BLaER1 (cell line): ENCODE measurements around the gene SOX4.
A peak's percentile ranks its signal among the peaks of the same experiment; 100 is the strongest.

Source experiments
- H3K27ac ChIP-seq: shearing (Covaris generic); formaldehyde crosslinking; 2 replicates; pipeline ENCODE4 v1.8.1; 2022
- H3K27me3 ChIP-seq: shearing (Covaris generic); formaldehyde crosslinking; 2 replicates; pipeline ENCODE4 v1.8.1; 2022
- H3K36me3 ChIP-seq: shearing (Covaris generic); formaldehyde crosslinking; 2 replicates; pipeline ENCODE4 v1.8.1; 2022
- H3K4me1 ChIP-seq: shearing (Covaris generic); formaldehyde crosslinking; 2 replicates; pipeline ENCODE4 v1.8.1; 2022
- H3K4me2 ChIP-seq: shearing (Covaris generic); formaldehyde crosslinking; 2 replicates; pipeline ENCODE4 v1.8.1; 2022
- H3K4me3 ChIP-seq: shearing (Covaris generic); formaldehyde crosslinking; 2 replicates; pipeline ENCODE4 v1.8.1; 2022
- H3K9ac ChIP-seq: shearing (Covaris generic); formaldehyde crosslinking; 2 replicates; pipeline ENCODE4 v1.8.1; 2022
- H3K9me3 ChIP-seq: shearing (Covaris generic); formaldehyde crosslinking; 2 replicates; pipeline ENCODE4 v1.8.1; 2022
- H4K20me1 ChIP-seq: shearing (Covaris generic); formaldehyde crosslinking; 2 replicates; pipeline ENCODE4 v1.8.1; 2022
- Cebpa-rat ChIP-seq: shearing (Covaris generic); IDR thresholded peaks from 2 replicates; pipeline ENCODE4 v1.8.1; 2022

SOX4 gene

GRCh38 chr6:21582651-21583050, 10.9 kb upstream of the SOX4 start:
- no peaks in the 10 kb centered on the region for H3K36me3 ChIP-seq
- no peak for TF ChIP-seq Cebpa-rat
- no peak overlapping the region for H3K27ac ChIP-seq
- H3K4me1 ChIP-seq: peaks cover 12% of the 10 kb centered on the region
- no peaks in the 10 kb centered on the region for H3K27me3 ChIP-seq
- peaks cover 40% of the 10 kb centered on the region for H3K9me3 ChIP-seq
- H3K4me2 ChIP-seq: no peak overlapping the region
- no peak overlapping the region for H3K9ac ChIP-seq
- no peak overlapping the region for H3K4me3 ChIP-seq
- no peaks in the 10 kb centered on the region for H4K20me1 ChIP-seq

- H3K9ac ChIP-seq: peak overlapping the region; percentile 83
- peak overlapping the region; percentile 91; the same call in 1 of the 2 replicates for H3K27ac ChIP-seq
Measured at GRCh38 chr6:21586300-21586699, 7.3 kb upstream of the SOX4 start.

GRCh38 chr6:21586740-21587178, 6.8 kb upstream of the SOX4 start:
- no peaks in the 10 kb centered on the region for H4K20me1 ChIP-seq
- H3K4me1 ChIP-seq: peaks cover 22% of the 10 kb centered on the region
- H3K27ac ChIP-seq: peak overlapping the region; percentile 91
- TF ChIP-seq Cebpa-rat: no peak
- H3K9ac ChIP-seq: peak overlapping the region; percentile 83
- peak overlapping the region; percentile 77 for H3K4me3 ChIP-seq
- H3K36me3 ChIP-seq: no peaks in the 10 kb centered on the region
- no peaks in the 10 kb centered on the region for H3K27me3 ChIP-seq
- H3K9me3 ChIP-seq: peaks cover 10% of the 10 kb centered on the region
- peak overlapping the region; percentile 93 for H3K4me2 ChIP-seq

More at GRCh38 chr6:21586300-21586699, 7.3 kb upstream of the SOX4 start:
- no peak for TF ChIP-seq Cebpa-rat
- no peaks in the 10 kb centered on the region for H3K36me3 ChIP-seq
- H4K20me1 ChIP-seq: no peaks in the 10 kb centered on the region
- peaks cover 22% of the 10 kb centered on the region for H3K4me1 ChIP-seq
- peaks cover 15% of the 10 kb centered on the region for H3K9me3 ChIP-seq
- peak overlapping the region; percentile 77 for H3K4me3 ChIP-seq
- peak overlapping the region; percentile 93 for H3K4me2 ChIP-seq
- H3K27me3 ChIP-seq: no peaks in the 10 kb centered on the region

GRCh38 chr6:21587179-21587960, 6.2 kb upstream of the SOX4 start:
- no peaks in the 10 kb centered on the region for H3K36me3 ChIP-seq
- H4K20me1 ChIP-seq: 0 out of 2 replicates have a peak, but pooled peaks cover under 1% of the 10 kb centered on the region
- TF ChIP-seq Cebpa-rat: no peak
- peaks cover 27% of the 10 kb centered on the region for H3K4me1 ChIP-seq
- peaks cover 4% of the 10 kb centered on the region for H3K9me3 ChIP-seq
- H3K9ac ChIP-seq: peak overlapping the region; percentile 83
- peak overlapping the region; percentile 91 for H3K27ac ChIP-seq
- H3K4me3 ChIP-seq: peak overlapping the region; percentile 77
- H3K4me2 ChIP-seq: peak overlapping the region; percentile 93
- H3K27me3 ChIP-seq: no peaks in the 10 kb centered on the region

DNA sequence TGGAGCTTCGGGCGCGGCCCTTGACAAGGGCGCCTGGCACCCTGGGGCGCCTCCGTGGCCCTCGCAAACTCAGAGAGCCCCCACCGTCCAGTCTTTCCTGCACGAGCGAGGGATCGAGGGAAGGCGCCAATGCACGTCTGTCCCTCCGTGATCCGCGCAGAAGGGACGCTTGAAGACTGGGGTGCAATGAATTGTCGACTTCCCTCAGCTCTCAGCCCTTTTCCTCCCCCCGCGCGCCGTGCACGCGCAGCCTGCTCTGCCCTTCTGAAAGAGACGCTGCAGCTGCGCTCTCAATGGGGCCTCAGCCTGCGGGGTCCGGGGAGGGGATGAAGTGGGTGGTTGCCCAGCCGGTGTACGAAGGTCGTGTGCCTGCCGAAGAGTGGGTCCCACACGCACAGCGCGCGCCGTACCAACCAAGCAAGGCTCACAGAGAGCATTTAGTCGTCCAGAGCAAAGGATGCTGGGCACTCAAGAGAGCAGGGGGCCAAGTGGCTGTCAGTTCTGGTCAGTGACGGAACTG, 5.5 kb upstream of the SOX4 start:
- no peaks in the 10 kb centered on the region for H3K9me3 ChIP-seq
- H3K27ac ChIP-seq: peak overlapping the region; percentile 91
- 0 out of 2 replicates have a peak, but pooled peaks cover 7% of the 10 kb centered on the region for H4K20me1 ChIP-seq
- H3K36me3 ChIP-seq: no peaks in the 10 kb centered on the region
- peak overlapping the region; percentile 83 for H3K9ac ChIP-seq
- H3K27me3 ChIP-seq: no peaks in the 10 kb centered on the region
- H3K4me2 ChIP-seq: peak overlapping the region; percentile 93
- H3K4me1 ChIP-seq: peaks cover 33% of the 10 kb centered on the region
- H3K4me3 ChIP-seq: peak overlapping the region; percentile 77
- no peak for TF ChIP-seq Cebpa-rat

GRCh38 chr6:21588481-21589351, 4.8 kb upstream of the SOX4 start:
- peak overlapping the region; percentile 93 for H3K4me2 ChIP-seq
- H3K27me3 ChIP-seq: no peaks in the 10 kb centered on the region
- H3K36me3 ChIP-seq: no peaks in the 10 kb centered on the region
- peak overlapping the region; percentile 91 for H3K27ac ChIP-seq
- H3K9me3 ChIP-seq: no peaks in the 10 kb centered on the region
- H3K9ac ChIP-seq: peak overlapping the region; percentile 83
- TF ChIP-seq Cebpa-rat: no peak
- H4K20me1 ChIP-seq: peaks cover 9% of the 10 kb centered on the region
- H3K4me3 ChIP-seq: peak overlapping the region; percentile 77
- peaks cover 35% of the 10 kb centered on the region for H3K4me1 ChIP-seq

DNA sequence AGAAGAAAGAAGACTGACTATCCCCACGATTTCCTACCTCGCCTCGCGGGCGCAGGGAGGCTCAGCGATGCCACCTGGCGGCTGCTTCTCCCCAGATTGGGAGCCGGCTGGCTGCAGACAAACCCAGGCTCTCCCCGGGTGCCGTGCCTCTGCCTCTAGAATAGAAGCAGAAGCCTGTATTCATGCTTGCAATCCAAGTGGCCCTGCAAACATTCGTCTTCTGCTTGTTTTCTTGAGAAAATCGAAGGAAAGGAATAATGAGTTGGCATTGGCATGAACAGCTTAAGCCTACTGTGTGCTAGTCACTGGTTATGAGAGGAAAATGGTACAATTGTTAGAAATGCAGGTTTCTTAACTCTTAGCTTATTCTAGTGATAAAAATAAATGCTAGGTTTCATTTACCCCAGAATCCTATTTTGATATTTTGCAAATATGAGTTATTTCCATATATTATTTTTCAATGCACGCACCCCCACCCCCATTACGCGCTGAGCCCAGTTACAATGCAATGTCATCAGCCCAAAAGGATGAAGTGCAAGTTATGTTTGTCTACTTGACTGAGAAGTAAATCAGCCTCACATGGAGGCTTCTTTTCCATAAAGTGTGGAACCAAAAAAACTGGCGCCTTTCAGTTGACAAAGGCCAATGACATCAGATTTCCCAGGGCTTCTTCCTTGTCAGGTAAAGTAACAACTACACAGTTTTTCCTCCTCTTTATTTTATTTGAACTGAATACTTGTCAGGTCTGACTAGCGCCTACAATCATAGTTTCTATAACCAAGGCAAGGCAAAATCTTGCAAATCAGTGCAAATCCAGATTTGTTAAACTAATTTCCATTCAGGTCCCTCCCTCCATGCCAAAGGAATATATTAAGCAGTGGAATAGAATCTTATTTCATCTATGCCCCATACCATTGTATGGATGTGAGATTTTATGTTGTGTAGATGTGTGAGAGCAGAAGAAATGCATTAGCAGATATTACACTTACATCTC, 3.9 kb upstream of the SOX4 start:
- H4K20me1 ChIP-seq: peaks cover 19% of the 10 kb centered on the region
- TF ChIP-seq Cebpa-rat: no peak
- peaks cover under 1% of the 10 kb centered on the region; the same call in 1 of the 2 replicates for H3K36me3 ChIP-seq
- no peaks in the 10 kb centered on the region for H3K9me3 ChIP-seq
- H3K27me3 ChIP-seq: no peaks in the 10 kb centered on the region
- H3K4me1 ChIP-seq: peaks cover 35% of the 10 kb centered on the region
- H3K9ac ChIP-seq: peak overlapping the region; percentile 83
- H3K27ac ChIP-seq: peak overlapping the region; percentile 91
- H3K4me3 ChIP-seq: peak overlapping the region; percentile 77
- peak overlapping the region; percentile 93 for H3K4me2 ChIP-seq

- H3K4me2 ChIP-seq: no peak overlapping the region
- TF ChIP-seq Cebpa-rat: no peak
- no peak overlapping the region for H3K4me3 ChIP-seq
- peaks cover 35% of the 10 kb centered on the region for H3K4me1 ChIP-seq
- H4K20me1 ChIP-seq: peaks cover 25% of the 10 kb centered on the region
- no peak overlapping the region for H3K9ac ChIP-seq
- no peak overlapping the region for H3K27ac ChIP-seq
- peaks cover 2% of the 10 kb centered on the region; the same call in 1 of the 2 replicates for H3K9me3 ChIP-seq
- H3K36me3 ChIP-seq: peaks cover 7% of the 10 kb centered on the region
- no peaks in the 10 kb centered on the region for H3K27me3 ChIP-seq
Measured at GRCh38 chr6:21590346-21590745, 3.2 kb upstream of the SOX4 start.
